ENCODE measurements around the gene DMD. TPM values are rescaled to one million over a fixed set of nuclear protein-coding genes. Genes with fewer than 3 reads are reported as not detected.

The DMD gene
- total RNA-seq, 4 donors from 2014 or later, result 2.2 to 26.7 (median 7.8) TPM

- intact Hi-C loops (cut with DNase I), result no loop called here
- H3K36me3 ChIP-seq, result no peaks in the 10 kb centered on the region
- H3K27ac ChIP-seq, result no peak overlapping the region
- H3K4me1 ChIP-seq, result no peaks in the 10 kb centered on the region
- H3K9me3 ChIP-seq, result no peaks in the 10 kb centered on the region
- H3K27me3 ChIP-seq, result no peaks in the 10 kb centered on the region
- 58 to 65% methylated on average over 1 of the region's 1 CpG for WGBS, 2 donors
- no peak for DNase-seq
- TF ChIP-seq POLR2A (IDR thresholded peaks at IDR 0.05), result no peak
- H3K4me3 ChIP-seq, result no peak overlapping the region
Measured at GRCh38 chrX:31845003-31845402, 1366.3 kb downstream of the DMD start.

DNA sequence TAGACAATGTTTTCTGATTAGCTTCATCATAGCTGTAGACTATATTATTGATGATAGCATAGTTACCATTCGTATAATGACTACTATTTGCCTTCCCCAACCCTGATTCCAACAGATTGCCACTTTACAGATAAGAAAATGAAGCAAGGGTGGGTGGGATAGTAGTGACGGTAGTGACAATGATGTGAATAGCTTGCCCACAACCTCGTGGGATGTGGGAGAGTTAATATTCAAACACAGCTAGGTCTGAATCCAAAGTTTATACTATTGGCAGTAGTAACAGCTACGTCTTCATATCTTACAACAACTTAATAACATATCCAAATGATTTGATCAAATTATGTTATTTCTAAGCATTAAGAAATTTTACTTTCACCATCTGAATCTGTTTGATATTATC lies 1372.7 kb downstream of the DMD start:
- Histone ChIP-seq H3K27ac (no peak overlapping the region), H3K4me1 (no peaks in the 10 kb centered on the region), H3K36me3 (no peaks in the 10 kb centered on the region), H3K9me3 (no peaks in the 10 kb centered on the region), H3K27me3 (no peaks in the 10 kb centered on the region), H3K4me3 (no peak overlapping the region)
- DNase-seq, result no peak
- 40 to 42% methylated on average over 4 of the region's 4 CpGs for WGBS, 2 donors
- intact Hi-C loops (cut with DNase I), result no loop called here
- TF ChIP-seq CTCF (IDR thresholded peaks at IDR 0.05) (no peak), POLR2A (IDR thresholded peaks at IDR 0.05) (no peak)

- H3K4me3 ChIP-seq, result no peak overlapping the region
- no peak for TF ChIP-seq CTCF (IDR thresholded peaks at IDR 0.05)
- intact Hi-C loops (cut with DNase I), result no loop called here
- no peak for DNase-seq
- no peaks in the 10 kb centered on the region for H3K27me3 ChIP-seq
- H3K36me3 ChIP-seq, result no peaks in the 10 kb centered on the region
- 60 to 67% methylated on average over 6 of the region's 6 CpGs for WGBS, 2 donors
- H3K9me3 ChIP-seq, result no peaks in the 10 kb centered on the region
- no peaks in the 10 kb centered on the region for H3K4me1 ChIP-seq
- no peak overlapping the region for H3K27ac ChIP-seq
Measured at GRCh38 chrX:31837445-31838049, 1373.8 kb downstream of the DMD start.

DNA sequence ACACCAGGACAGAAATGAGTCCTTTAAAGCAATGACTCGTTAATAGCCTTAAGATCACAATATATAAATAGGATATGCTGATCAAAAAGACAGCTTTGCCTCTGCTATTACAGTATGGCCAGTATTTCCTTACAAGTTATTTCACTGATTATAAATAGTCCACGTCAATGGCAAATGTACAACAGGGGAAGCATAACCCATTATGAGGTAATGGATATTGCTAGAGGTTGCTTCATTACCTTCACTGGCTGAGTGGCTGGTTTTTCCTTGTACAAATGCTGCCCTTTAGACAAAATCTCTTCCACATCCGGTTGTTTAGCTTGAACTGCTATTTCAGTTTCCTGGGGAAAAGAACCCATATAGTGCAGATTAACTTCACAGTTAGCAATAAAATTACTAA lies 1374.9 kb downstream of the DMD start:
- 45 to 48% methylated on average over 3 of the region's 3 CpGs for WGBS, 2 donors
- no peaks in the 10 kb centered on the region for H3K9me3 ChIP-seq
- H3K4me1 ChIP-seq, result no peaks in the 10 kb centered on the region
- H3K27me3 ChIP-seq, result no peaks in the 10 kb centered on the region
- H3K27ac ChIP-seq, result no peak overlapping the region
- H3K4me3 ChIP-seq, result no peak overlapping the region
- TF ChIP-seq POLR2A (IDR thresholded peaks at IDR 0.05) (no peak), CTCF (IDR thresholded peaks at IDR 0.05) (no peak)
- intact Hi-C loops (cut with DNase I), result no loop called here
- no peak for DNase-seq
- no peaks in the 10 kb centered on the region for H3K36me3 ChIP-seq

- H3K36me3 ChIP-seq, result no peaks in the 10 kb centered on the region
- no peak overlapping the region for H3K4me3 ChIP-seq
- H3K27ac ChIP-seq, result no peak overlapping the region
- H3K9me3 ChIP-seq, result no peaks in the 10 kb centered on the region
- no peaks in the 10 kb centered on the region for H3K4me1 ChIP-seq
- H3K27me3 ChIP-seq, result no peaks in the 10 kb centered on the region
- intact Hi-C loops (cut with DNase I), result no loop called here
- WGBS, 2 donors, result 0 to 37% methylated on average over 1 of the region's 1 CpG
- TF ChIP-seq CTCF (IDR thresholded peaks at IDR 0.05) (no peak), POLR2A (IDR thresholded peaks at IDR 0.05) (no peak)
- no peak for DNase-seq
Measured at GRCh38 chrX:31832263-31832662, 1379.1 kb downstream of the DMD start.
